Measurements from ENCODE around the gene ATF6. TPM values are rescaled to one million over a fixed set of nuclear protein-coding genes. Genes with fewer than 3 reads are reported as not detected.

The ATF6 gene
- total RNA-seq, 2 donors from 2014 or later: 14.4 to 19.8 TPM

DNA sequence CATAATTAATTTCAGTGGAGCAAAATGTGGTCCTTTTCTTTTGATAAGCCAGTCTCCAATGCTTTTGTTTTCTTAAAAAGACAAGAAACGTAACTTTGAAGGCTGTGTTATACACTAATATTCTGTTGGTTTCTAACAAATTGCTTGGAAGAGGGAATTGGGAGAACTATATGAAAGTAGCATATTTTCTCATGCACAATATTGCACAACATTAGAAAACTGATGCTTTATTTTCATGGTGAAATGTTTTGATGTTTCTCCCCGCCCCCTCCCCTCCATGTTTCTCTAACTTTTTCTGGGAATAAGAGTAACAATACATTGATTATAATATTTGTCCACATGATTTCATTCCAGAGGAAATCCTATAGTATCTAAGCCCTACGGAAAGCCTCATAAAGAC lies 142.1 kb downstream of the ATF6 start:
- Histone ChIP-seq H3K27me3 (ENCODE audit: control insufficient read depth, insufficient read depth, low read length, poor library complexity, severe bottlenecking) (no peaks in the 10 kb centered on the region), H3K27ac (ENCODE audit: low read depth, low read length) (no peak overlapping the region), H3K4me3 (ENCODE audit: low read length) (no peak overlapping the region), H3K9me3 (ENCODE audit: control insufficient read depth, low read length) (no peaks in the 10 kb centered on the region), H3K4me1 (ENCODE audit: control insufficient read depth, insufficient read depth, low read length) (no peaks in the 10 kb centered on the region), H3K9ac (ENCODE audit: extremely low read depth, low read length, poor library complexity, severe bottlenecking) (no peak overlapping the region), H3K36me3 (ENCODE audit: control insufficient read depth, insufficient read depth, low read length) (no peaks in the 10 kb centered on the region)
- Mint-ChIP-seq H3K27ac (no peak overlapping the region), H3K4me1 (peaks cover 18% of the 10 kb centered on the region), H3K9me3 (no peaks in the 10 kb centered on the region), H3K4me3 (no peak overlapping the region), H3K27me3 (ENCODE audit: insufficient read depth) (no peaks in the 10 kb centered on the region), H3K36me3 (ENCODE audit: low read depth) (no peaks in the 10 kb centered on the region)
- no peak for DNase-seq
- TF ChIP-seq, protein P1, sequence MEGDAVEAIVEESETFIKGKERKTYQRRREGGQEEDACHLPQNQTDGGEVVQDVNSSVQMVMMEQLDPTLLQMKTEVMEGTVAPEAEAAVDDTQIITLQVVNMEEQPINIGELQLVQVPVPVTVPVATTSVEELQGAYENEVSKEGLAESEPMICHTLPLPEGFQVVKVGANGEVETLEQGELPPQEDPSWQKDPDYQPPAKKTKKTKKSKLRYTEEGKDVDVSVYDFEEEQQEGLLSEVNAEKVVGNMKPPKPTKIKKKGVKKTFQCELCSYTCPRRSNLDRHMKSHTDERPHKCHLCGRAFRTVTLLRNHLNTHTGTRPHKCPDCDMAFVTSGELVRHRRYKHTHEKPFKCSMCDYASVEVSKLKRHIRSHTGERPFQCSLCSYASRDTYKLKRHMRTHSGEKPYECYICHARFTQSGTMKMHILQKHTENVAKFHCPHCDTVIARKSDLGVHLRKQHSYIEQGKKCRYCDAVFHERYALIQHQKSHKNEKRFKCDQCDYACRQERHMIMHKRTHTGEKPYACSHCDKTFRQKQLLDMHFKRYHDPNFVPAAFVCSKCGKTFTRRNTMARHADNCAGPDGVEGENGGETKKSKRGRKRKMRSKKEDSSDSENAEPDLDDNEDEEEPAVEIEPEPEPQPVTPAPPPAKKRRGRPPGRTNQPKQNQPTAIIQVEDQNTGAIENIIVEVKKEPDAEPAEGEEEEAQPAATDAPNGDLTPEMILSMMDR (conservative IDR thresholded peaks at IDR 0.05): no peak
- WGBS, 2 experiments (ENCODE audit: insufficient coverage in 1 of 2, insufficient read length in 1 of 2): 94% methylated on average over 2 of the region's 3 CpGs; no CpG with 5 or more reads in 1 of the 2 experiments

DNA sequence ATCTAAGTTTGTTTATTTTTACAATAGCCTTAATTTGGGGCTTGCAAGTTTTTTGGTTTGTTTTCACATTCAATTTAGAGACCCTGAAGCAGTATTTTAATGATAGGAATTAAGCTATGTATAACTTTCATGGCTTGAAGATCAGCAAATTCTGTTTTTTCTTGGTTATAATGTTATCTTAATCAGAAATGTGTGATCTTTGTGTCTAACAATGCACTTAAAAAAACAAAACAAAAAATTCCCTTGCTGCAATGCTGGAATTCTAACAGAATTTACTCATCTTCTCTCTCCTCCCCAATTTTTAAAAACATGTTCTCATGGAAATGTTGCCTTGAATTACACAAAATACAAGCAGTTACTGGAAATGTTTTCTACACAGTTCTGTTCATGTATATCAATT lies 144.5 kb downstream of the ATF6 start:
- Mint-ChIP-seq H3K4me3 (no peak overlapping the region), H3K4me1 (peaks cover 20% of the 10 kb centered on the region), H3K9me3 (no peaks in the 10 kb centered on the region), H3K27ac (no peak overlapping the region), H3K36me3 (ENCODE audit: low read depth) (no peaks in the 10 kb centered on the region), H3K27me3 (ENCODE audit: insufficient read depth) (no peaks in the 10 kb centered on the region)
- Histone ChIP-seq H3K4me3 (ENCODE audit: low read length) (no peak overlapping the region), H3K27me3 (ENCODE audit: control insufficient read depth, insufficient read depth, low read length, poor library complexity, severe bottlenecking) (no peaks in the 10 kb centered on the region), H3K36me3 (ENCODE audit: control insufficient read depth, insufficient read depth, low read length) (no peaks in the 10 kb centered on the region), H3K4me1 (ENCODE audit: control insufficient read depth, insufficient read depth, low read length) (peaks cover 4% of the 10 kb centered on the region), H3K9me3 (ENCODE audit: control insufficient read depth, low read length) (no peaks in the 10 kb centered on the region), H3K27ac (ENCODE audit: low read depth, low read length) (no peak overlapping the region), H3K9ac (ENCODE audit: extremely low read depth, low read length, poor library complexity, severe bottlenecking) (no peak overlapping the region)
- DNase-seq: no peak
- TF ChIP-seq, protein P1 (conservative IDR thresholded peaks at IDR 0.05): no peak

DNA sequence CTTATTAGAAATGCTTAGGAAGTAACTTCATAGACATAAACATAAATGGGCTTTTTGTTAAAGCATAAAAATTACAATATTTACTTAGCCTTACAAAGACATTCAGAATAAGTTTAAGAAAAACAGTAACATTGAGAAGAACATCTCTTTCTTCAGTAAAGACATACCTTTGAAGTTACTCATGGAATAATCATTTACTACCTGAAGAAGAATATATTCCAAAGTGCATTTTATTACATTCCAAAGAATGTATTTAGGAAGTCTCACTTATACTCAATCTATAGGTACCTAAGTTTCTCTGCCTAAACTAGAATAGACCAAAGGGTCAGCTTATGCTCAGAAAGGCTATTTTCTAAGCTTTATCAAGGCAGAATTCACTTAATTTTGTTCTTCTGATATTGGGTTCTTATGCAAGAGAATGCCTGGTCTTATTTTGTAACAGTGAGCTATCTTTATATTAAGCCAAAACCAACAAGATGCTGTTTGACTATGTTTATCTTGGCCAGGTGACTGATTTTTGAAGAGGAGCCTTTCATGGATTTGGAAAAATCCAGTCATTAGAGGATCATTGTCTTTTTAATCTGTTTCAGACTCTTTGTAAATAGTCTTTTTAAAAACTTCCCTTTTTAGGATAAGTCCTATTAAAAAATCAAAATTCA lies 147.5 kb downstream of the ATF6 start:
- H3K4me1 ChIP-seq (ENCODE audit: control insufficient read depth, insufficient read depth, low read length): peaks cover 4% of the 10 kb centered on the region
- TF ChIP-seq, protein P1 (conservative IDR thresholded peaks at IDR 0.05): no peak

More for the DNA sequence above, 147.5 kb downstream of the ATF6 start:
- DNase-seq: no peak
- Histone ChIP-seq H3K9me3 (ENCODE audit: control insufficient read depth, low read length) (no peaks in the 10 kb centered on the region), H3K36me3 (ENCODE audit: control insufficient read depth, insufficient read depth, low read length) (no peaks in the 10 kb centered on the region), H3K4me3 (ENCODE audit: low read length) (no peak overlapping the region), H3K27me3 (ENCODE audit: control insufficient read depth, insufficient read depth, low read length, poor library complexity, severe bottlenecking) (no peaks in the 10 kb centered on the region), H3K27ac (ENCODE audit: low read depth, low read length) (no peak overlapping the region), H3K9ac (ENCODE audit: extremely low read depth, low read length, poor library complexity, severe bottlenecking) (no peak overlapping the region)
- H3K9me3 Mint-ChIP-seq: no peaks in the 10 kb centered on the region
- H3K4me1 Mint-ChIP-seq: peaks cover 20% of the 10 kb centered on the region
- no peak overlapping the region for H3K4me3 Mint-ChIP-seq
- no peaks in the 10 kb centered on the region for H3K27me3 Mint-ChIP-seq (ENCODE audit: insufficient read depth)
- H3K36me3 Mint-ChIP-seq (ENCODE audit: low read depth): no peaks in the 10 kb centered on the region
- no peak overlapping the region for H3K27ac Mint-ChIP-seq
